ENCODE data around the gene PIP5KL1. TPM values are rescaled to one million over a fixed set of nuclear protein-coding genes. Genes with fewer than 3 reads are reported as not detected.

Gene PIP5KL1, protein sequence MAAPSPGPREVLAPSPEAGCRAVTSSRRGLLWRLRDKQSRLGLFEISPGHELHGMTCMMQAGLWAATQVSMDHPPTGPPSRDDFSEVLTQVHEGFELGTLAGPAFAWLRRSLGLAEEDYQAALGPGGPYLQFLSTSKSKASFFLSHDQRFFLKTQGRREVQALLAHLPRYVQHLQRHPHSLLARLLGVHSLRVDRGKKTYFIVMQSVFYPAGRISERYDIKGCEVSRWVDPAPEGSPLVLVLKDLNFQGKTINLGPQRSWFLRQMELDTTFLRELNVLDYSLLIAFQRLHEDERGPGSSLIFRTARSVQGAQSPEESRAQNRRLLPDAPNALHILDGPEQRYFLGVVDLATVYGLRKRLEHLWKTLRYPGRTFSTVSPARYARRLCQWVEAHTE
- total RNA-seq (1 to 10 TPM; 1.0 to 2.2 (median 1.2) TPM), polyA plus RNA-seq (1 to 10 TPM in 1 of 2 donors, under 1 TPM in 1; 0.80 to 2.5 TPM)

GRCh38 chr9:127930231-127931091 lies at the start of gene PIP5KL1:
Gene PIP5KL1, minus strand, starts transcription at chr9:127930777. Its CDS starts 25 bp downstream, at chr9:127930752.
- intact Hi-C loops (cut with DNase I), result no loop called here
- no peaks in the 10 kb centered on the region for H3K36me3 ChIP-seq
- H3K27ac ChIP-seq, result no peak within 1 kb of the TSS
- peaks cover 0 to 12% (median 4%) of the 10 kb centered on the region in 3 donors for H3K4me1 ChIP-seq
- H3K9me3 ChIP-seq, result no peaks in the 10 kb centered on the region
- ATAC-seq, result peak; percentile 51 to 78 (median 74)
- no peak for FAIRE-seq
- WGBS, 2 donors, result 7 to 8% methylated on average over 70 of the region's 70 CpGs
- H3K4me3 ChIP-seq, result peak within 1 kb of the TSS in 3 of 4 donors; percentile 19 to 45 (median 27)
- TF ChIP-seq CTCF (IDR thresholded peaks at IDR 0.05), result no peak
- DNase-seq, result peak in 4 of 6 donors; percentile 76 to 87 (median 82)
- H3K27me3 ChIP-seq, result no peaks in the 10 kb centered on the region

DNA sequence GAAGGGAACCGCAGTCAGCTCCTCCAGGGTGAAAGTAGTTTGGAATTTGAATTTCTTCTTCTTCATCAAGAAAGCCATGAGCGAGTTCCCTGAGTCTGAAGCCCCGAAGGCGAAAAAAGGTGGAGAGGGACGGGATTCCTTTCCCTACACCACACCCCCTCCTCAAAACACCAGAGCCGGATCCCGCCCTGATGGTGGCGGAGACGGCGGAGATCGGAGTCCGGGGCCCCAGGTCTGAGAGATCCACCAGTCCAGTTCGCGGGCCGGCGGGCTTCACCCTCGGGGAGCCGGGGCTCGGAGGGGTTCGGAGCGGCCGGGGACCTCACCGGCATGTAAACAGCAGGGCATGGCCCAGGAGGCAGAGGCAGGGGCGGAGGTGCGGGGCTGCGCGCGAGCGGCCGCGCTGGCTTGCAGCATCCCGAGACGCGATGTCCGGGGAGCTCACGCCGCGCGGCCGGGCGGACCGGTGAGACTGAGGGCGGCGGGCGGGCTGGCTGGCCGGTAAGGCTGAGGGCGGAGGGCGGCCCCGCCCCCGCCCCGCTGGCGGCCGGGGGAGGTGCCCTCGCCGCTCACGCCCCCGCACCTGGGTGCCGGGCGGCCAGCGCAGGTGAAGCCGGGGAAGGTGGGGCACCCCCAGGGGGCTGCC lies 49.6 kb upstream of the PIP5KL1 start:
- H3K36me3 ChIP-seq, result no peaks in the 10 kb centered on the region
- peaks cover 30 to 38% (median 30%) of the 10 kb centered on the region in 3 donors for H3K4me1 ChIP-seq
- TF ChIP-seq CTCF (IDR thresholded peaks at IDR 0.05), result no peak
- 0% methylated on average over 52 to 61 of the region's 61 CpGs for WGBS, 2 donors
- H3K27ac ChIP-seq, result peak overlapping the region; percentile 80 to 86 (median 82)
- no peaks in the 10 kb centered on the region for H3K27me3 ChIP-seq
- intact Hi-C loops (cut with DNase I), result no loop called here
- no peaks in the 10 kb centered on the region for H3K9me3 ChIP-seq
- H3K4me3 ChIP-seq, result peak overlapping the region; percentile 69 to 84 (median 76)
- FAIRE-seq (no peak), DNase-seq (peak; percentile 66 to 91 (median 78)), ATAC-seq (peak; percentile 49 to 55 (median 50))

DNA sequence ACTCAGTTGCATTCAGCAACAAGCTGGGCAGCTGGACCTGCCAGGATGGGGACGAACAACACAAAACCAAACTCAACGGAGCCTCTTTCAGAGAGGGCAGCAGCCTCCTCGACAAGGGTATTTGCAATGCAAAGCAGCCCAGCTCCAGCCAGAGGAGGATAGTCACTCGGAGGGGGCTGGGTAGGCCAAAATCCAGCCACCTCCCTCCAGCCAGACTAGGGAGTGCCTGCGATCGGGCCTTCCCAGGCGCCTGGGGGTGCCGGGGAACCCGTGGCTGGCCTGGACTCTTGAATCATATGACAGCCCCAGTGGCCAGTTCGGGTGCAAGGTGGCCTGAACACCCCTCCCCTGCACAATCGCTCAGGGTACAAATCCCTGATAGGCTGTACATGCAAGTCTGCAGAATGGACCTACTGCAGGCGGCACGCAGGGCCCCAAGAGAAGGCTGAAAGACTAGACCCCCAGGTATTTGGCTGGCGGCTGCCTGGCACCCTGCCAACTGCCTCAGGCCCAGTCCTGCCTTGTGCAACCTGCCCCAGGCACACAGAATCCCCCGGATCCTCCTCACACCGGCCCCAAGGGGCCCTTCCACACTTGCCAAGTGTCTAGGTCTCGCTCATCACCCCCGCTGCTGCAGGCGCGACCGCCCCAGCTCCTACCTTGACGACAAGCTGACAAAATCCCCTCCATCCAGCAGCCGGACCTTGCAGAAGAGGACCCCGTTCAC lies 48.9 kb upstream of the PIP5KL1 start:
- WGBS, 2 donors, result 1 to 2% methylated on average over 24 of the region's 24 CpGs
- no peak for FAIRE-seq
- intact Hi-C loops (cut with DNase I), result no loop called here

More for the DNA sequence above, 48.9 kb upstream of the PIP5KL1 start:
- Histone ChIP-seq H3K27me3 (no peaks in the 10 kb centered on the region), H3K9me3 (no peaks in the 10 kb centered on the region), H3K27ac (peak overlapping the region; percentile 80 to 86 (median 82)), H3K4me3 (peak overlapping the region; percentile 69 to 84 (median 76)), H3K4me1 (peaks cover 37 to 45% (median 37%) of the 10 kb centered on the region in 3 donors), H3K36me3 (no peaks in the 10 kb centered on the region)
- peak; percentile 1 to 6 (median 4) for ATAC-seq
- TF ChIP-seq CTCF (IDR thresholded peaks at IDR 0.05), result no peak
- peak; percentile 51 to 91 (median 74) for DNase-seq
